GM12892 (cell line): ENCODE measurements around the gene PRR12.

ENCODE experiments used
- POLR2A ChIP-seq: IDR thresholded peaks from 2 replicates; pipeline ENCODE4 v1.6.1; 2011; ENCODE audit warnings: low read depth, low read length, control low read depth
- TAF1 ChIP-seq: IDR thresholded peaks from 2 replicates; pipeline ENCODE4 v1.6.1; 2011; ENCODE audit warnings: low read depth, mild to moderate bottlenecking, control low read depth, low read length, borderline replicate concordance

GRCh38 chr19:49596407-49596806 is 5.4 kb downstream of the PRR12 start:
- TF ChIP-seq POLR2A (no peak), TAF1 (no peak)
